ENCODE data around the gene GPR180. TPM values are rescaled to one million over a fixed set of nuclear protein-coding genes. Genes with fewer than 3 reads are reported as not detected.

GPR180 gene
- total and polyA plus RNA-seq, 2 experiments from 2014 or later = 3.7 to 9.5 TPM

DNA sequence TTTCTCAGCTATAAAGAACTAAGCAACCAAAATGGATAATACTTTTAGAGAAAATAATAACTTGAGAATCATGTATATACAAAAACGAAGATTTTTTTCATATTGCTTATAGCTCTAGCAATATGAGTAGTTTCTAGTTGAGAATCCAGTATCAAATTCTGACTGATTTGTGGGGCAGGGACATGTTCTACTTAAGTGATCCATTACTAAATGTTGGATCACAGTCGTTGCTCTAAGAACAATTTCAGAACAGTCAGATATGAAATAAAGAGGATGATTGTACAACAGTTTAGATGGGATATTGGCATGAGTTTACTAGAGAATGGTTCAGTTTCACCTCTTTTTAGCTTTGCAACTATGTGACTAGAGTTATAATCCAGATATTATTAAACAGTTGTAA is 70.7 kb downstream of the GPR180 start:
- no peaks in the 10 kb centered on the region for H3K9me2 ChIP-seq (ENCODE audit: insufficient read depth)
- H3K27ac ChIP-seq (ENCODE audit: low read depth) = no peak overlapping the region

More for the DNA sequence above, 70.7 kb downstream of the GPR180 start:
- Histone ChIP-seq H3K4me3 (no peak overlapping the region), H3F3A (replicated peaks; ENCODE audit: low read depth) (no peaks in the 10 kb centered on the region), H3K79me2 (replicated peaks; ENCODE audit: insufficient read depth) (no peaks in the 10 kb centered on the region), H3K36me3 (ENCODE audit: insufficient read depth) (no peaks in the 10 kb centered on the region), H3K4me2 (no peak overlapping the region), H3K4me1 (ENCODE audit: insufficient read depth) (peaks cover 11% of the 10 kb centered on the region), H2AFZ (no peak overlapping the region), H3K27me3 (ENCODE audit: insufficient read depth) (no peaks in the 10 kb centered on the region), H4K20me1 (replicated peaks; ENCODE audit: insufficient read depth) (no peaks in the 10 kb centered on the region)
- H3K4me1 Mint-ChIP-seq = peaks cover 8% of the 10 kb centered on the region; the same call in 2 of the 3 replicates
- ATAC-seq (no peak), DNase-seq (ENCODE audit: low spot score) (no peak)
- no peaks in the 10 kb centered on the region for H3K27me3 Mint-ChIP-seq (ENCODE audit: insufficient read depth, low read depth, poor library complexity)
- H3K36me3 Mint-ChIP-seq (ENCODE audit: low read depth) = no peaks in the 10 kb centered on the region
- no peak overlapping the region for H3K4me3 Mint-ChIP-seq
- TF ChIP-seq, protein P1, sequence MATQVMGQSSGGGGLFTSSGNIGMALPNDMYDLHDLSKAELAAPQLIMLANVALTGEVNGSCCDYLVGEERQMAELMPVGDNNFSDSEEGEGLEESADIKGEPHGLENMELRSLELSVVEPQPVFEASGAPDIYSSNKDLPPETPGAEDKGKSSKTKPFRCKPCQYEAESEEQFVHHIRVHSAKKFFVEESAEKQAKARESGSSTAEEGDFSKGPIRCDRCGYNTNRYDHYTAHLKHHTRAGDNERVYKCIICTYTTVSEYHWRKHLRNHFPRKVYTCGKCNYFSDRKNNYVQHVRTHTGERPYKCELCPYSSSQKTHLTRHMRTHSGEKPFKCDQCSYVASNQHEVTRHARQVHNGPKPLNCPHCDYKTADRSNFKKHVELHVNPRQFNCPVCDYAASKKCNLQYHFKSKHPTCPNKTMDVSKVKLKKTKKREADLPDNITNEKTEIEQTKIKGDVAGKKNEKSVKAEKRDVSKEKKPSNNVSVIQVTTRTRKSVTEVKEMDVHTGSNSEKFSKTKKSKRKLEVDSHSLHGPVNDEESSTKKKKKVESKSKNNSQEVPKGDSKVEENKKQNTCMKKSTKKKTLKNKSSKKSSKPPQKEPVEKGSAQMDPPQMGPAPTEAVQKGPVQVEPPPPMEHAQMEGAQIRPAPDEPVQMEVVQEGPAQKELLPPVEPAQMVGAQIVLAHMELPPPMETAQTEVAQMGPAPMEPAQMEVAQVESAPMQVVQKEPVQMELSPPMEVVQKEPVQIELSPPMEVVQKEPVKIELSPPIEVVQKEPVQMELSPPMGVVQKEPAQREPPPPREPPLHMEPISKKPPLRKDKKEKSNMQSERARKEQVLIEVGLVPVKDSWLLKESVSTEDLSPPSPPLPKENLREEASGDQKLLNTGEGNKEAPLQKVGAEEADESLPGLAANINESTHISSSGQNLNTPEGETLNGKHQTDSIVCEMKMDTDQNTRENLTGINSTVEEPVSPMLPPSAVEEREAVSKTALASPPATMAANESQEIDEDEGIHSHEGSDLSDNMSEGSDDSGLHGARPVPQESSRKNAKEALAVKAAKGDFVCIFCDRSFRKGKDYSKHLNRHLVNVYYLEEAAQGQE (IDR thresholded peaks at IDR 0.05; ENCODE audit: unreplicated experiment) = no peak
- TF ChIP-seq, protein P2, sequence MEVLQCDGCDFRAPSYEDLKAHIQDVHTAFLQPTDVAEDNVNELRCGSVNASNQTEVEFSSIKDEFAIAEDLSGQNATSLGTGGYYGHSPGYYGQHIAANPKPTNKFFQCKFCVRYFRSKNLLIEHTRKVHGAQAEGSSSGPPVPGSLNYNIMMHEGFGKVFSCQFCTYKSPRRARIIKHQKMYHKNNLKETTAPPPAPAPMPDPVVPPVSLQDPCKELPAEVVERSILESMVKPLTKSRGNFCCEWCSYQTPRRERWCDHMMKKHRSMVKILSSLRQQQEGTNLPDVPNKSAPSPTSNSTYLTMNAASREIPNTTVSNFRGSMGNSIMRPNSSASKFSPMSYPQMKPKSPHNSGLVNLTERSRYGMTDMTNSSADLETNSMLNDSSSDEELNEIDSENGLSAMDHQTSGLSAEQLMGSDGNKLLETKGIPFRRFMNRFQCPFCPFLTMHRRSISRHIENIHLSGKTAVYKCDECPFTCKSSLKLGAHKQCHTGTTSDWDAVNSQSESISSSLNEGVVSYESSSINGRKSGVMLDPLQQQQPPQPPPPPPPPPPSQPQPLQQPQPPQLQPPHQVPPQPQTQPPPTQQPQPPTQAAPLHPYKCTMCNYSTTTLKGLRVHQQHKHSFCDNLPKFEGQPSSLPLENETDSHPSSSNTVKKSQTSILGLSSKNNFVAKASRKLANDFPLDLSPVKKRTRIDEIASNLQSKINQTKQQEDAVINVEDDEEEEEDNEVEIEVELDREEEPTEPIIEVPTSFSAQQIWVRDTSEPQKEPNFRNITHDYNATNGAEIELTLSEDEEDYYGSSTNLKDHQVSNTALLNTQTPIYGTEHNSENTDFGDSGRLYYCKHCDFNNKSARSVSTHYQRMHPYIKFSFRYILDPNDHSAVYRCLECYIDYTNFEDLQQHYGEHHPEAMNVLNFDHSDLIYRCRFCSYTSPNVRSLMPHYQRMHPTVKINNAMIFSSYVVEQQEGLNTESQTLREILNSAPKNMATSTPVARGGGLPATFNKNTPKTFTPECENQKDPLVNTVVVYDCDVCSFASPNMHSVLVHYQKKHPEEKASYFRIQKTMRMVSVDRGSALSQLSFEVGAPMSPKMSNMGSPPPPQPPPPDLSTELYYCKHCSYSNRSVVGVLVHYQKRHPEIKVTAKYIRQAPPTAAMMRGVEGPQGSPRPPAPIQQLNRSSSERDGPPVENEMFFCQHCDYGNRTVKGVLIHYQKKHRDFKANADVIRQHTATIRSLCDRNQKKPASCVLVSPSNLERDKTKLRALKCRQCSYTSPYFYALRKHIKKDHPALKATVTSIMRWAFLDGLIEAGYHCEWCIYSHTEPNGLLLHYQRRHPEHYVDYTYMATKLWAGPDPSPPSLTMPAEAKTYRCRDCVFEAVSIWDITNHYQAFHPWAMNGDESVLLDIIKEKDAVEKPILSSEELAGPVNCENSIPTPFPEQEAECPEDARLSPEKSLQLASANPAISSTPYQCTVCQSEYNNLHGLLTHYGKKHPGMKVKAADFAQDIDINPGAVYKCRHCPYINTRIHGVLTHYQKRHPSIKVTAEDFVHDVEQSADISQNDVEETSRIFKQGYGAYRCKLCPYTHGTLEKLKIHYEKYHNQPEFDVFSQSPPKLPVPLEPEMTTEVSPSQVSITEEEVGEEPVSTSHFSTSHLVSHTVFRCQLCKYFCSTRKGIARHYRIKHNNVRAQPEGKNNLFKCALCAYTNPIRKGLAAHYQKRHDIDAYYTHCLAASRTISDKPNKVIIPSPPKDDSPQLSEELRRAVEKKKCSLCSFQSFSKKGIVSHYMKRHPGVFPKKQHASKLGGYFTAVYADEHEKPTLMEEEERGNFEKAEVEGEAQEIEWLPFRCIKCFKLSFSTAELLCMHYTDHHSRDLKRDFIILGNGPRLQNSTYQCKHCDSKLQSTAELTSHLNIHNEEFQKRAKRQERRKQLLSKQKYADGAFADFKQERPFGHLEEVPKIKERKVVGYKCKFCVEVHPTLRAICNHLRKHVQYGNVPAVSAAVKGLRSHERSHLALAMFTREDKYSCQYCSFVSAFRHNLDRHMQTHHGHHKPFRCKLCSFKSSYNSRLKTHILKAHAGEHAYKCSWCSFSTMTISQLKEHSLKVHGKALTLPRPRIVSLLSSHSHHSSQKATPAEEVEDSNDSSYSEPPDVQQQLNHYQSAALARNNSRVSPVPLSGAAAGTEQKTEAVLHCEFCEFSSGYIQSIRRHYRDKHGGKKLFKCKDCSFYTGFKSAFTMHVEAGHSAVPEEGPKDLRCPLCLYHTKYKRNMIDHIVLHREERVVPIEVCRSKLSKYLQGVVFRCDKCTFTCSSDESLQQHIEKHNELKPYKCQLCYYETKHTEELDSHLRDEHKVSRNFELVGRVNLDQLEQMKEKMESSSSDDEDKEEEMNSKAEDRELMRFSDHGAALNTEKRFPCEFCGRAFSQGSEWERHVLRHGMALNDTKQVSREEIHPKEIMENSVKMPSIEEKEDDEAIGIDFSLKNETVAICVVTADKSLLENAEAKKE (CRISPR knock-in tag; IDR thresholded peaks at IDR 0.05) = no peak
- TF ChIP-seq STAT1 (IDR thresholded peaks at IDR 0.05; ENCODE audit: unreplicated experiment) = no peak
- TF ChIP-seq, protein P3, sequence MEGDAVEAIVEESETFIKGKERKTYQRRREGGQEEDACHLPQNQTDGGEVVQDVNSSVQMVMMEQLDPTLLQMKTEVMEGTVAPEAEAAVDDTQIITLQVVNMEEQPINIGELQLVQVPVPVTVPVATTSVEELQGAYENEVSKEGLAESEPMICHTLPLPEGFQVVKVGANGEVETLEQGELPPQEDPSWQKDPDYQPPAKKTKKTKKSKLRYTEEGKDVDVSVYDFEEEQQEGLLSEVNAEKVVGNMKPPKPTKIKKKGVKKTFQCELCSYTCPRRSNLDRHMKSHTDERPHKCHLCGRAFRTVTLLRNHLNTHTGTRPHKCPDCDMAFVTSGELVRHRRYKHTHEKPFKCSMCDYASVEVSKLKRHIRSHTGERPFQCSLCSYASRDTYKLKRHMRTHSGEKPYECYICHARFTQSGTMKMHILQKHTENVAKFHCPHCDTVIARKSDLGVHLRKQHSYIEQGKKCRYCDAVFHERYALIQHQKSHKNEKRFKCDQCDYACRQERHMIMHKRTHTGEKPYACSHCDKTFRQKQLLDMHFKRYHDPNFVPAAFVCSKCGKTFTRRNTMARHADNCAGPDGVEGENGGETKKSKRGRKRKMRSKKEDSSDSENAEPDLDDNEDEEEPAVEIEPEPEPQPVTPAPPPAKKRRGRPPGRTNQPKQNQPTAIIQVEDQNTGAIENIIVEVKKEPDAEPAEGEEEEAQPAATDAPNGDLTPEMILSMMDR (conservative IDR thresholded peaks at IDR 0.05; ENCODE audit: low read depth in 2 of 2) = no peak
- no peak for TF ChIP-seq JUNB (IDR thresholded peaks at IDR 0.05; ENCODE audit: unreplicated experiment)
- no peak for TF ChIP-seq EZH2 (IDR thresholded peaks at IDR 0.05; ENCODE audit: low read depth, unreplicated experiment)
- no peak for TF ChIP-seq CREB1 (CRISPR knock-in tag; IDR thresholded peaks at IDR 0.05; ENCODE audit: low read depth)
- no peak for TF ChIP-seq NANOG (IDR thresholded peaks at IDR 0.05; ENCODE audit: borderline replicate concordance)
- TF ChIP-seq, protein P4, sequence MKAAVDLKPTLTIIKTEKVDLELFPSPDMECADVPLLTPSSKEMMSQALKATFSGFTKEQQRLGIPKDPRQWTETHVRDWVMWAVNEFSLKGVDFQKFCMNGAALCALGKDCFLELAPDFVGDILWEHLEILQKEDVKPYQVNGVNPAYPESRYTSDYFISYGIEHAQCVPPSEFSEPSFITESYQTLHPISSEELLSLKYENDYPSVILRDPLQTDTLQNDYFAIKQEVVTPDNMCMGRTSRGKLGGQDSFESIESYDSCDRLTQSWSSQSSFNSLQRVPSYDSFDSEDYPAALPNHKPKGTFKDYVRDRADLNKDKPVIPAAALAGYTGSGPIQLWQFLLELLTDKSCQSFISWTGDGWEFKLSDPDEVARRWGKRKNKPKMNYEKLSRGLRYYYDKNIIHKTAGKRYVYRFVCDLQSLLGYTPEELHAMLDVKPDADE (IDR thresholded peaks at IDR 0.05) = no peak
- no peak for TF ChIP-seq EZH2phosphoT487 (IDR thresholded peaks at IDR 0.05; ENCODE audit: unreplicated experiment)
- no peak for TF ChIP-seq ZNF114 (CRISPR knock-in tag; IDR thresholded peaks at IDR 0.05)
- TF ChIP-seq POLR2AphosphoS5 (IDR thresholded peaks at IDR 0.05; ENCODE audit: low read depth) = no peak
- no peak for TF ChIP-seq ZNF331 (CRISPR knock-in tag; IDR thresholded peaks at IDR 0.05; ENCODE audit: low read depth)
- no peak overlapping the region for H3K27ac Mint-ChIP-seq
- H3K9me3 Mint-ChIP-seq = no peaks in the 10 kb centered on the region
